HUES48 (cell line): Measurements from ENCODE around the gene CGB7.
"Not testable (repeated sequence)": the region's sequence is repeated elsewhere in the genome, so short reads cannot be mapped to it uniquely, and the experiment has no call there.

Experiments
- H3K27ac ChIP-seq: one replicate; pipeline ENCODE4 v1.7.0; 2013; ENCODE audit warnings: low read depth, low read length, inconsistent platforms
- H3K27me3 ChIP-seq: 2 replicates; pipeline ENCODE4 v1.6.1; 2013; ENCODE audit warnings: mild to moderate bottlenecking, low read length; ENCODE audit not compliant: control insufficient read depth, insufficient read depth
- H3K36me3 ChIP-seq: 2 replicates; pipeline ENCODE4 v1.6.1; 2013; ENCODE audit warnings: low read length; ENCODE audit not compliant: control insufficient read depth, insufficient read depth
- H3K4me1 ChIP-seq: 2 replicates; pipeline ENCODE4 v1.6.1; 2013; ENCODE audit warnings: mild to moderate bottlenecking, low read length; ENCODE audit not compliant: control insufficient read depth, insufficient read depth
- H3K4me3 ChIP-seq: 2 replicates; pipeline ENCODE4 v1.5.1; 2013; ENCODE audit warnings: mild to moderate bottlenecking, low read depth, low read length
- H3K9ac ChIP-seq: 2 replicates; pipeline ENCODE4 v1.6.1; 2013; ENCODE audit warnings: mild to moderate bottlenecking, low read depth, low read length, moderate library complexity
- H3K9me3 ChIP-seq: 2 replicates; pipeline ENCODE4 v1.6.1; 2013; ENCODE audit warnings: low read length; ENCODE audit not compliant: control insufficient read depth, insufficient read depth

The CGB7 gene

GRCh38 chr19:49038557-49039276 is 18.8 kb downstream of the CGB7 start:
- not testable (repeated sequence) for H3K9me3 ChIP-seq, H3K27me3 ChIP-seq, H3K4me3 ChIP-seq, H3K36me3 ChIP-seq, H3K9ac ChIP-seq, H3K4me1 ChIP-seq, H3K27ac ChIP-seq

- H3K36me3 ChIP-seq, H3K9me3 ChIP-seq, H3K27ac ChIP-seq, H3K4me3 ChIP-seq, H3K9ac ChIP-seq, H3K27me3 ChIP-seq, H3K4me1 ChIP-seq: not testable (repeated sequence)
Measured at GRCh38 chr19:49038111-49038510, 19.4 kb downstream of the CGB7 start.

GRCh38 chr19:49036815-49037214 is 20.7 kb downstream of the CGB7 start, which contains the start of gene CGB1:
TSS of gene CGB1 (minus strand) at chr19:49036895. CDS start at chr19:49036711, 184 bp downstream.
- not testable (repeated sequence) for H3K4me3 ChIP-seq, H3K36me3 ChIP-seq, H3K4me1 ChIP-seq, H3K27me3 ChIP-seq, H3K27ac ChIP-seq, H3K9me3 ChIP-seq, H3K9ac ChIP-seq

- H3K4me1 ChIP-seq, H3K27me3 ChIP-seq, H3K27ac ChIP-seq, H3K4me3 ChIP-seq, H3K9me3 ChIP-seq, H3K36me3 ChIP-seq, H3K9ac ChIP-seq: not testable (repeated sequence)
Measured at GRCh38 chr19:49031642-49032301, 25.8 kb downstream of the CGB7 start, which contains the start of gene CGB2. TSS of gene CGB2 (plus strand) at chr19:49031890. CDS start at chr19:49032096, 206 bp downstream.

GRCh38 chr19:49030323-49030722 is 27.2 kb downstream of the CGB7 start:
- not testable (repeated sequence) for H3K9ac ChIP-seq, H3K4me3 ChIP-seq

GRCh38 chr19:49029749-49030148 is 27.8 kb downstream of the CGB7 start:
- H3K4me3 ChIP-seq, H3K4me1 ChIP-seq, H3K9ac ChIP-seq, H3K27ac ChIP-seq, H3K27me3 ChIP-seq, H3K9me3 ChIP-seq, H3K36me3 ChIP-seq: not testable (repeated sequence)

More at GRCh38 chr19:49030323-49030722, 27.2 kb downstream of the CGB7 start:
- not testable (repeated sequence) for H3K27ac ChIP-seq, H3K36me3 ChIP-seq, H3K27me3 ChIP-seq, H3K4me1 ChIP-seq, H3K9me3 ChIP-seq

GRCh38 chr19:49028686-49029085 is 28.9 kb downstream of the CGB7 start:
- H3K9me3 ChIP-seq, result not testable (repeated sequence)

GRCh38 chr19:49025599-49025998 is 31.9 kb downstream of the CGB7 start:
- not testable (repeated sequence) for H3K27me3 ChIP-seq, H3K9ac ChIP-seq, H3K9me3 ChIP-seq, H3K27ac ChIP-seq, H3K4me3 ChIP-seq, H3K36me3 ChIP-seq, H3K4me1 ChIP-seq

More at GRCh38 chr19:49028686-49029085, 28.9 kb downstream of the CGB7 start:
- not testable (repeated sequence) for H3K27me3 ChIP-seq, H3K36me3 ChIP-seq, H3K4me3 ChIP-seq, H3K4me1 ChIP-seq, H3K27ac ChIP-seq, H3K9ac ChIP-seq

GRCh38 chr19:49025088-49025487 is 32.5 kb downstream of the CGB7 start:
- not testable (repeated sequence) for H3K27ac ChIP-seq, H3K9ac ChIP-seq, H3K9me3 ChIP-seq, H3K4me3 ChIP-seq, H3K4me1 ChIP-seq, H3K36me3 ChIP-seq
- H3K27me3 ChIP-seq, result peaks cover 12% of the 10 kb centered on the region

- H3K27me3 ChIP-seq, result peaks cover 12% of the 10 kb centered on the region
- not testable (repeated sequence) for H3K9ac ChIP-seq, H3K4me1 ChIP-seq, H3K4me3 ChIP-seq, H3K27ac ChIP-seq, H3K9me3 ChIP-seq, H3K36me3 ChIP-seq
Measured at GRCh38 chr19:49024233-49024632, 33.3 kb downstream of the CGB7 start, which contains the start of gene CGB3. TSS of gene CGB3 (minus strand) at chr19:49024333. CDS start at chr19:49023971, 362 bp downstream.

GRCh38 chr19:49022116-49022515 is 35.4 kb downstream of the CGB7 start:
- no peaks in the 10 kb centered on the region for H3K36me3 ChIP-seq
- H3K4me3 ChIP-seq, result no peak overlapping the region
- H3K27ac ChIP-seq, result no peak overlapping the region
- H3K27me3 ChIP-seq, result peaks cover 26% of the 10 kb centered on the region
- no peaks in the 10 kb centered on the region for H3K9me3 ChIP-seq
- no peak overlapping the region for H3K9ac ChIP-seq
- peaks cover 16% of the 10 kb centered on the region for H3K4me1 ChIP-seq
